Left ventricle myocardium inferior (tissue), 1 donor: ENCODE data around the gene ZBED1. TPM values are rescaled to one million over a fixed set of nuclear protein-coding genes. Genes with fewer than 3 reads are reported as not detected.

Experiments
- DNase-seq: peaks from one replicate; pipeline ENCODE4 v3.0.0-alpha.2; 2020
- H3K27ac ChIP-seq: fragments of 200-600 bp; replicated peaks from 2 replicates; pipeline ENCODE4 v1.8.0; 2021
- H3K27me3 ChIP-seq: fragments of 200-600 bp; 2 replicates; pipeline ENCODE4 v1.8.0; 2021; ENCODE audit warnings: low read depth
- H3K36me3 ChIP-seq: fragments of 200-600 bp; 2 replicates; pipeline ENCODE4 v1.8.0; 2021
- H3K4me1 ChIP-seq: fragments of 200-600 bp; 2 replicates; pipeline ENCODE4 v1.8.0; 2021
- H3K4me3 ChIP-seq: fragments of 200-600 bp; 2 replicates; pipeline ENCODE4 v1.8.0; 2021; ENCODE audit warnings: mild to moderate bottlenecking, moderate library complexity
- H3K9me3 ChIP-seq: fragments of 200-600 bp; replicated peaks from 2 replicates; pipeline ENCODE4 v1.8.0; 2021
- CTCF ChIP-seq: fragments of 200-600 bp; IDR thresholded peaks from 2 replicates; pipeline ENCODE4 v1.8.0; 2021; ENCODE audit warnings: antibody characterized with exemption, mild to moderate bottlenecking, borderline replicate concordance
- intact Hi-C: fragments of 100-400 bp; cut with micrococcal nuclease; formaldehyde crosslinking; loops from one replicate; pipeline ENCODE4 v1.11.0; 2022
- total RNA-seq: library from RNA; stranded (reverse); fragmentation: NEBNext Ultra II Directional; extraction: Animal tissue kit (Norgen Biotek cat#: 25700); gene quantifications from one replicate; pipeline ENCODE4 v1.2.1, GENCODE V29; 2021
- donor health status: DM: no; HTN: yes; CAD: no; lungs with severe emphysema.

ZBED1 gene
- total RNA-seq, 1 donor from 2014 or later = 64.8 TPM

- Histone ChIP-seq H3K9me3 (no peaks in the 10 kb centered on the region), H3K27ac (no peak overlapping the region), H3K4me1 (peaks cover 8% of the 10 kb centered on the region), H3K36me3 (peaks cover 19% of the 10 kb centered on the region), H3K4me3 (no peak overlapping the region), H3K27me3 (no peaks in the 10 kb centered on the region)
- no peak for DNase-seq
- intact Hi-C loops = no loop called here
- no peak for TF ChIP-seq CTCF
Measured at GRCh38 chrX:2445662-2446623, 54.8 kb downstream of the ZBED1 start.

GRCh38 chrX:2442694-2443093 lies 58.1 kb downstream of the ZBED1 start:
- TF ChIP-seq CTCF = no peak
- peaks cover 38% of the 10 kb centered on the region for H3K36me3 ChIP-seq
- intact Hi-C loops = no loop called here
- peaks cover 3% of the 10 kb centered on the region for H3K4me1 ChIP-seq
- no peak overlapping the region for H3K4me3 ChIP-seq
- no peak overlapping the region for H3K27ac ChIP-seq
- no peaks in the 10 kb centered on the region for H3K9me3 ChIP-seq
- no peaks in the 10 kb centered on the region for H3K27me3 ChIP-seq
- no peak for DNase-seq

- intact Hi-C loops = no loop called here
- DNase-seq = no peak
- Histone ChIP-seq H3K36me3 (peaks cover 28% of the 10 kb centered on the region), H3K27me3 (no peaks in the 10 kb centered on the region), H3K9me3 (no peaks in the 10 kb centered on the region), H3K27ac (no peak overlapping the region), H3K4me1 (peaks cover 3% of the 10 kb centered on the region), H3K4me3 (no peak overlapping the region)
- TF ChIP-seq CTCF = no peak
Measured at GRCh38 chrX:2441466-2441865, 59.3 kb downstream of the ZBED1 start.

GRCh38 chrX:2439613-2440012 lies 61.2 kb downstream of the ZBED1 start:
- Histone ChIP-seq H3K36me3 (peaks cover 29% of the 10 kb centered on the region), H3K27me3 (no peaks in the 10 kb centered on the region), H3K4me3 (no peak overlapping the region), H3K27ac (no peak overlapping the region), H3K4me1 (peaks cover 3% of the 10 kb centered on the region), H3K9me3 (no peaks in the 10 kb centered on the region)
- no peak for DNase-seq
- intact Hi-C loops = no loop called here
- TF ChIP-seq CTCF = no peak

Other genes with a start within 250 kb of the ZBED1 start
- gene DHRSX, start within 50 bp of the ZBED1 start, total RNA-seq = 35.3 TPM
- 306 TPM for gene CD99, start 190.3 kb upstream of the ZBED1 start, total RNA-seq